Heart left ventricle (tissue), 16 donors: ENCODE data around the gene HLCS. TPM values are rescaled to one million over a fixed set of nuclear protein-coding genes. Genes with fewer than 3 reads are reported as not detected.

Experiments used
- ATAC-seq, 4 donors: fragments of 200-7000 bp; cut with Tn5 transposase; one replicate each; pipeline ENCODE4 v1.9.1; 2020 to 2022; ENCODE audit warnings: moderate library complexity in 4 of 4, mild to moderate bottlenecking in 3 of 4, moderate number of reproducible peaks in 1 of 4
- DNase-seq, 5 donors: peaks; one replicate each; pipeline ENCODE4 v3.0.0-alpha.2; 2020
- H3K27ac ChIP-seq, 12 donors: fragments of 200-600 bp; sonication (generic) in 4 of 12; one replicate each; pipeline versions ENCODE4 v1.5.0 to v1.8.0; 2016 to 2022; ENCODE audit warnings: mild to moderate bottlenecking in 2 of 12
- H3K27me3 ChIP-seq, 9 donors: fragments of 200-600 bp; sonication (generic) in 2 of 9; one replicate each; pipeline versions ENCODE4 v1.5.1 to v1.8.0; 2016 to 2022; ENCODE audit warnings: mild to moderate bottlenecking in 3 of 9
- H3K36me3 ChIP-seq, 9 donors: fragments of 200-600 bp; sonication (generic) in 2 of 9; one replicate each; pipeline versions ENCODE4 v1.5.0 to v1.8.0; 2018 to 2022; ENCODE audit warnings: mild to moderate bottlenecking in 2 of 9
- H3K4me1 ChIP-seq, 12 donors: fragments of 200-600 bp; sonication (generic) in 4 of 12; one replicate each; pipeline versions ENCODE4 v1.5.0 to v1.8.0; 2016 to 2022; ENCODE audit warnings: mild to moderate bottlenecking in 3 of 12
- H3K4me3 ChIP-seq, 12 donors: fragments of 200-600 bp; sonication (generic) in 4 of 12; one replicate each; pipeline versions ENCODE4 v1.5.0 to v1.8.0; 2017 to 2022; ENCODE audit warnings: mild to moderate bottlenecking in 9 of 12, moderate library complexity in 4 of 12
- H3K9me3 ChIP-seq, 12 donors: fragments of 200-600 bp; sonication (generic) in 4 of 12; one replicate each; pipeline versions ENCODE4 v1.5.0 to v1.8.0; 2016 to 2022; ENCODE audit warnings: mild to moderate bottlenecking in 1 of 12
- CTCF ChIP-seq, 12 donors: fragments of 200-600 bp; sonication (generic) in 4 of 12; IDR thresholded peaks; one replicate each; pipeline versions ENCODE4 v1.5.0 to v1.8.0; 2018 to 2022; ENCODE audit warnings: antibody characterized with exemption in 12 of 12, mild to moderate bottlenecking in 5 of 12
- POLR2A ChIP-seq, 2 donors: fragments of 450-650 bp; IDR thresholded peaks; one replicate each; pipeline ENCODE4 v1.6.1; 2017; ENCODE audit warnings: antibody characterized with exemption in 2 of 2, mild to moderate bottlenecking in 2 of 2, moderate library complexity in 2 of 2
- WGBS, 4 donors: extraction: QIAGEN DNeasy Blood & Tissue Kit in 2 of 4; methylation state at CpG; one replicate each; pipeline versions ENCODE4 v1.1.5 to v1.1.7; 2013 to 2018; 5-methylcytosine and 5-hydroxymethylcytosine counted together
- intact Hi-C, 10 donors: fragments of 100-400 bp; cut with DNase I; formaldehyde crosslinking; loops; one replicate each; pipeline versions ENCODE4 v1.11.1 to v1.14.2; 2022
- polyA plus RNA-seq, 2 donors: library from polyadenylated mRNA; stranded (reverse); fragments of 200-250 nt; gene quantifications; one replicate each; pipeline ENCODE4 v1.2.3, GENCODE V29; 2013
- total RNA-seq, 9 donors: library from RNA; depleted of rRNA in 2 of 9; stranded (reverse); fragments of >200 nt in 2 of 9; fragmentation: NEBNext Ultra II Directional in 3 of 9; extraction: Animal tissue kit (Norgen Biotek cat#: 25700) in 3 of 9; gene quantifications; one replicate each; pipeline versions ENCODE4 v1.1.0 to v1.2.4, GENCODE V29; 2016 to 2023
- donor health status: ischemic (EF 13 %, LVEDD 7.1; RV severe dilation, severe dysfunction).
- donor health status: healthy with polysubstance abuse.
- donor health status: DM: no; HTN: yes; CAD: no.
- donor health status: DM: no; HTN: no; CAD: no.
- donor health status: ischemic (EF 25% LVEDD 6.9; RV normal size, moderate dysfunction).
- donor health status: ischemic (EF 25% LVEDD 5.7; RV mildly dilated, moderate dysfunction).
- donor health status: healthy.
- donor health status: DM: yes; HTN: yes; CAD: no.
- donor health status: ischemic (EF 35%, LVEDD 5.7; RV mildly dilated, moderate dysfunction).
- donor health status: nonischemic (EF 11% LVEDD 7.7; RV severe dilation, severe dysfunction).
- donor health status: DM: yes; HTN: yes; CAD: no.
- donor health status: PGD.
- donor health status: ischemic (EF 29% LVEDD 5.4; RV normal size, mild dysfunction).
- donor health status: nonischemic (EF 23%, LVEDD 6.1; RV moderate dilation, normal function).

Gene HLCS
- total and polyA plus RNA-seq, 11 donors: 1.8 to 15.2 (median 6.2) TPM

GRCh38 chr21:36800734-36801133 lies 165.7 kb downstream of the HLCS start:
- DNase-seq (no peak), ATAC-seq (no peak)
- TF ChIP-seq CTCF (IDR thresholded peaks at IDR 0.05) (no peak), POLR2A (IDR thresholded peaks at IDR 0.05) (no peak)
- H3K36me3 ChIP-seq: no peaks in the 10 kb centered on the region
- WGBS, 4 donors: 71 to 86% (median 72%) methylated on average over 4 of the region's 4 CpGs
- H3K27me3 ChIP-seq: no peaks in the 10 kb centered on the region
- intact Hi-C loops: no loop called here
- peaks cover 0 to 34% (median 7%) of the 10 kb centered on the region in 12 donors for H3K9me3 ChIP-seq
- no peak overlapping the region for H3K4me3 ChIP-seq
- H3K4me1 ChIP-seq: no peaks in the 10 kb centered on the region
- no peak overlapping the region for H3K27ac ChIP-seq

- 78 to 89% (median 84%) methylated on average over 5 of the region's 5 CpGs for WGBS, 4 donors
Observed at GRCh38 chr21:36799869-36800268, 166.6 kb downstream of the HLCS start.

GRCh38 chr21:36798491-36798890 lies 168.0 kb downstream of the HLCS start:
- Histone ChIP-seq H3K9me3 (peaks cover 0 to 37% (median 7%) of the 10 kb centered on the region in 12 donors), H3K4me1 (no peaks in the 10 kb centered on the region), H3K36me3 (no peaks in the 10 kb centered on the region), H3K27me3 (no peaks in the 10 kb centered on the region), H3K4me3 (no peak overlapping the region), H3K27ac (no peak overlapping the region)
- no peak for ATAC-seq
- TF ChIP-seq CTCF (IDR thresholded peaks at IDR 0.05) (no peak), POLR2A (IDR thresholded peaks at IDR 0.05) (no peak)
- no peak for DNase-seq
- intact Hi-C loops: no loop called here

More at GRCh38 chr21:36799869-36800268, 166.6 kb downstream of the HLCS start:
- no peak for ATAC-seq
- intact Hi-C loops: no loop called here
- no peak overlapping the region for H3K4me3 ChIP-seq
- H3K27ac ChIP-seq: no peak overlapping the region
- no peaks in the 10 kb centered on the region for H3K4me1 ChIP-seq
- H3K9me3 ChIP-seq: peaks cover 0 to 37% (median 7%) of the 10 kb centered on the region in 12 donors
- H3K27me3 ChIP-seq: no peaks in the 10 kb centered on the region
- TF ChIP-seq CTCF (IDR thresholded peaks at IDR 0.05): no peak
- no peak for TF ChIP-seq POLR2A (IDR thresholded peaks at IDR 0.05)
- H3K36me3 ChIP-seq: no peaks in the 10 kb centered on the region
- DNase-seq: no peak

GRCh38 chr21:36796070-36796469 lies 170.4 kb downstream of the HLCS start:
- H3K36me3 ChIP-seq: no peaks in the 10 kb centered on the region

More at GRCh38 chr21:36796070-36796469, 170.4 kb downstream of the HLCS start:
- intact Hi-C loops: no loop called here
- WGBS, 4 donors: 93 to 98% (median 96%) methylated on average over 2 of the region's 2 CpGs
- no peak for ATAC-seq
- Histone ChIP-seq H3K4me3 (no peak overlapping the region), H3K27ac (no peak overlapping the region), H3K4me1 (peaks cover 0 to 5% (median 0%) of the 10 kb centered on the region in 12 donors), H3K9me3 (peaks cover 0 to 37% (median 7%) of the 10 kb centered on the region in 12 donors), H3K27me3 (no peaks in the 10 kb centered on the region)
- no peak for DNase-seq
- no peak for TF ChIP-seq POLR2A (IDR thresholded peaks at IDR 0.05)
- TF ChIP-seq CTCF (IDR thresholded peaks at IDR 0.05): no peak
